OCI-LY7 (cell line): ENCODE data around the gene ADCY5.

Experiments
- EZH2phosphoT487 ChIP-seq: fragments of 200-600 bp; sonication (generic); IDR thresholded peaks from 2 replicates; pipeline ENCODE4 v1.6.1; 2018; ENCODE audit warnings: low read depth, borderline replicate concordance, mild to moderate bottlenecking, mixed run types, antibody characterized with exemption, low read length, moderate library complexity, mixed read lengths
- TF ChIP-seq, protein P1 (sequence below): fragments of 200-600 bp; sonication (generic); conservative IDR thresholded peaks from 2 replicates; pipeline ENCODE4 v1.5.1; 2014; ENCODE audit warnings: mild to moderate bottlenecking, antibody characterized with exemption, low read length, moderate library complexity, mixed read lengths

DNA sequence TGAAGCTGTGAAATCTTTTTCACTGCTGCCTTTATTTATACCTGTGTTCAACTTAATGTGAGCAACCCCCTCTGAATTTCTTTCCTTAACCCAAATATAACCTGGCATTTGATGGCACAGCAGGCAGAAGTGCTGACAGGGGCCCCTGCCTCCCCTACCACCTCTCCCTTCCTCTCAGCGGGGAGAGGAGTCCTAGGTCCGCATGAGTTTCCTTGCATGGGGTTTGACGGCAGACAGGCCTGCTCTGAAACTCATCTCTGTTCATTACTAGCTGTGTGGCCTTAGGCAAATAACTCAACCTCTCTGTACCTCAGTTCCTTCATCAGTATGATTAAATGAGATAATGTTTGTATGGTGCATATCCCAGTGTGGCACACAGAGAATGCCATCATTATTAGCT, 167.5 kb downstream of the ADCY5 start:
- TF ChIP-seq, protein P1, sequence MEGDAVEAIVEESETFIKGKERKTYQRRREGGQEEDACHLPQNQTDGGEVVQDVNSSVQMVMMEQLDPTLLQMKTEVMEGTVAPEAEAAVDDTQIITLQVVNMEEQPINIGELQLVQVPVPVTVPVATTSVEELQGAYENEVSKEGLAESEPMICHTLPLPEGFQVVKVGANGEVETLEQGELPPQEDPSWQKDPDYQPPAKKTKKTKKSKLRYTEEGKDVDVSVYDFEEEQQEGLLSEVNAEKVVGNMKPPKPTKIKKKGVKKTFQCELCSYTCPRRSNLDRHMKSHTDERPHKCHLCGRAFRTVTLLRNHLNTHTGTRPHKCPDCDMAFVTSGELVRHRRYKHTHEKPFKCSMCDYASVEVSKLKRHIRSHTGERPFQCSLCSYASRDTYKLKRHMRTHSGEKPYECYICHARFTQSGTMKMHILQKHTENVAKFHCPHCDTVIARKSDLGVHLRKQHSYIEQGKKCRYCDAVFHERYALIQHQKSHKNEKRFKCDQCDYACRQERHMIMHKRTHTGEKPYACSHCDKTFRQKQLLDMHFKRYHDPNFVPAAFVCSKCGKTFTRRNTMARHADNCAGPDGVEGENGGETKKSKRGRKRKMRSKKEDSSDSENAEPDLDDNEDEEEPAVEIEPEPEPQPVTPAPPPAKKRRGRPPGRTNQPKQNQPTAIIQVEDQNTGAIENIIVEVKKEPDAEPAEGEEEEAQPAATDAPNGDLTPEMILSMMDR = no peak
- no peak for TF ChIP-seq EZH2phosphoT487
